OCI-LY1 (cell line): Measurements from ENCODE around the gene ATP6V0B.

Experiments
- H2AFZ ChIP-seq: fragments of 200-600 bp; sonication (generic), shearing (Covaris generic); 2 replicates; pipeline ENCODE4 v1.6.0; 2014; ENCODE audit warnings: antibody characterized with exemption, mild to moderate bottlenecking, low read length
- H3F3A ChIP-seq: fragments of 200-600 bp; sonication (generic), shearing (Covaris generic); 2 replicates; pipeline ENCODE4 v1.6.0; 2014; ENCODE audit warnings: mild to moderate bottlenecking, antibody characterized with exemption, low read length, moderate library complexity; ENCODE audit not compliant: insufficient read depth
- H3K27ac ChIP-seq: fragments of 200-600 bp; sonication (generic); 2 replicates; pipeline ENCODE4 v1.5.1; 2014; ENCODE audit warnings: low read length, mixed run types, mild to moderate bottlenecking, low read depth; ENCODE audit not compliant: poor library complexity, severe bottlenecking
- H3K27me3 ChIP-seq: fragments of 200-600 bp; sonication (generic); 2 replicates; pipeline ENCODE4 v1.6.0; 2014; ENCODE audit warnings: antibody characterized with exemption, mild to moderate bottlenecking, low read length, moderate library complexity; ENCODE audit not compliant: insufficient read depth
- H3K36me3 ChIP-seq: fragments of 200-600 bp; sonication (generic); 2 replicates; pipeline ENCODE4 v1.6.1; 2014; ENCODE audit warnings: mild to moderate bottlenecking, antibody characterized with exemption, low read length, moderate library complexity, mixed read lengths; ENCODE audit not compliant: insufficient read depth
- H3K4me1 ChIP-seq: fragments of 200-600 bp; sonication (generic); 2 replicates; pipeline ENCODE4 v1.5.1; 2014; ENCODE audit warnings: mild to moderate bottlenecking, low read length, moderate library complexity; ENCODE audit not compliant: insufficient read depth, severe bottlenecking
- H3K4me2 ChIP-seq: fragments of 200-600 bp; sonication (generic), shearing (Covaris generic); 2 replicates; pipeline ENCODE4 v1.6.1; 2014; ENCODE audit warnings: low read length
- H3K4me3 ChIP-seq: fragments of 200-600 bp; sonication (generic); 2 replicates; pipeline ENCODE4 v1.5.1; 2014; ENCODE audit warnings: low read length, low read depth, mild to moderate bottlenecking, mixed read lengths; ENCODE audit not compliant: poor library complexity, severe bottlenecking
- H3K79me2 ChIP-seq: fragments of 200-600 bp; shearing (Covaris generic); 2 replicates; pipeline ENCODE4 v1.6.1; 2016; ENCODE audit warnings: mixed run types, low read length, mixed read lengths; ENCODE audit not compliant: insufficient read depth
- H3K9ac ChIP-seq: fragments of 200-600 bp; sonication (generic), shearing (Covaris generic); 2 replicates; pipeline ENCODE4 v1.6.1; 2014; ENCODE audit warnings: mild to moderate bottlenecking, low read length, mixed read lengths
- H3K9me2 ChIP-seq: fragments of 200-600 bp; sonication (generic), shearing (Covaris generic); 2 replicates; pipeline ENCODE4 v1.6.1; 2014; ENCODE audit warnings: low read depth, mild to moderate bottlenecking, low read length, mixed read lengths
- H3K9me3 ChIP-seq: fragments of 200-600 bp; shearing (Covaris generic); 2 replicates; pipeline ENCODE4 v1.6.1; 2014; ENCODE audit warnings: low read length, mixed read lengths
- H4K20me1 ChIP-seq: fragments of 200-600 bp; sonication (generic), shearing (Covaris generic); 2 replicates; pipeline ENCODE4 v1.6.0; 2016; ENCODE audit warnings: mild to moderate bottlenecking, low read length; ENCODE audit not compliant: insufficient read depth
- EZH2 ChIP-seq: fragments of 200-600 bp; sonication (generic), shearing (Covaris generic); IDR thresholded peaks from 2 replicates; pipeline ENCODE4 v1.8.0; 2017; ENCODE audit warnings: borderline replicate concordance, mixed run types, mild to moderate bottlenecking, antibody characterized with exemption, low read length, moderate library complexity, mixed read lengths
- TF ChIP-seq, protein P1 (sequence below): fragments of 200-600 bp; sonication (generic), shearing (Covaris generic); IDR thresholded peaks from 2 replicates; pipeline ENCODE4 v1.5.1; 2017; ENCODE audit warnings: mild to moderate bottlenecking, antibody characterized with exemption, low read length, moderate library complexity, mixed read lengths

Gene ATP6V0B

GRCh38 chr1:43976045-43976444 is 1.3 kb downstream of the ATP6V0B start:
- H4K20me1 ChIP-seq = no peaks in the 10 kb centered on the region
- H3K9me3 ChIP-seq = no peaks in the 10 kb centered on the region
- no peaks in the 10 kb centered on the region for H3K79me2 ChIP-seq
- peak overlapping the region; percentile 91 for H3K4me2 ChIP-seq
- H3K36me3 ChIP-seq = peaks cover 51% of the 10 kb centered on the region
- H3K4me3 ChIP-seq = peak overlapping the region; percentile 95
- H3K27me3 ChIP-seq = 0 out of 2 replicates have a peak, but pooled peaks cover 3% of the 10 kb centered on the region
- H3K4me1 ChIP-seq = peaks cover 46% of the 10 kb centered on the region
- H2AFZ ChIP-seq = no peak overlapping the region
- H3K9ac ChIP-seq = peak overlapping the region; percentile 95
- no peaks in the 10 kb centered on the region for H3K9me2 ChIP-seq
- H3K27ac ChIP-seq = peak overlapping the region; percentile 75
- H3F3A ChIP-seq = peaks cover 4% of the 10 kb centered on the region; the same call in 1 of the 2 replicates
- no peak for TF ChIP-seq EZH2
- TF ChIP-seq, protein P1, sequence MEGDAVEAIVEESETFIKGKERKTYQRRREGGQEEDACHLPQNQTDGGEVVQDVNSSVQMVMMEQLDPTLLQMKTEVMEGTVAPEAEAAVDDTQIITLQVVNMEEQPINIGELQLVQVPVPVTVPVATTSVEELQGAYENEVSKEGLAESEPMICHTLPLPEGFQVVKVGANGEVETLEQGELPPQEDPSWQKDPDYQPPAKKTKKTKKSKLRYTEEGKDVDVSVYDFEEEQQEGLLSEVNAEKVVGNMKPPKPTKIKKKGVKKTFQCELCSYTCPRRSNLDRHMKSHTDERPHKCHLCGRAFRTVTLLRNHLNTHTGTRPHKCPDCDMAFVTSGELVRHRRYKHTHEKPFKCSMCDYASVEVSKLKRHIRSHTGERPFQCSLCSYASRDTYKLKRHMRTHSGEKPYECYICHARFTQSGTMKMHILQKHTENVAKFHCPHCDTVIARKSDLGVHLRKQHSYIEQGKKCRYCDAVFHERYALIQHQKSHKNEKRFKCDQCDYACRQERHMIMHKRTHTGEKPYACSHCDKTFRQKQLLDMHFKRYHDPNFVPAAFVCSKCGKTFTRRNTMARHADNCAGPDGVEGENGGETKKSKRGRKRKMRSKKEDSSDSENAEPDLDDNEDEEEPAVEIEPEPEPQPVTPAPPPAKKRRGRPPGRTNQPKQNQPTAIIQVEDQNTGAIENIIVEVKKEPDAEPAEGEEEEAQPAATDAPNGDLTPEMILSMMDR = no peak

DNA sequence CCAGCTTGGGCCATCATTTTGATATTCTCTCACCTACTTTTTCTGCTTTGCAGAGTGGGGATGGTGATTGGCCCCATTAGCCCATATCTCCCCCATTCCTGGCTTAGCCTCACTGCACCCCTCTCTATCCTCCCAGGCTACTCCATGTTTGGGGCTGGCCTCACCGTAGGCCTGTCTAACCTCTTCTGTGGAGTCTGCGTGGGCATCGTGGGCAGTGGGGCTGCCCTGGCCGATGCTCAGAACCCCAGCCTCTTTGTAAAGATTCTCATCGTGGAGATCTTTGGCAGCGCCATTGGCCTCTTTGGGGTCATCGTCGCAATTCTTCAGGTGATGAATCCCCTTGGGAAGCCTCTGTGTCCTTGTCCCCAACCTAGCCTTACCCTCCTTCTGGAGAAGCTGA is 2.1 kb downstream of the ATP6V0B start:
- no peaks in the 10 kb centered on the region for H4K20me1 ChIP-seq
- peaks cover 44% of the 10 kb centered on the region for H3K4me1 ChIP-seq
- H3K9me2 ChIP-seq = no peaks in the 10 kb centered on the region
- H3K36me3 ChIP-seq = peaks cover 51% of the 10 kb centered on the region
- no peak overlapping the region for H3K9ac ChIP-seq
- H3K27ac ChIP-seq = no peak overlapping the region
- H3K4me3 ChIP-seq = no peak overlapping the region
- H3K79me2 ChIP-seq = no peaks in the 10 kb centered on the region
- no peak overlapping the region for H2AFZ ChIP-seq
- 0 out of 2 replicates have a peak, but pooled peaks cover 7% of the 10 kb centered on the region for H3K27me3 ChIP-seq
- H3F3A ChIP-seq = peaks cover 4% of the 10 kb centered on the region; the same call in 1 of the 2 replicates
- no peak overlapping the region for H3K4me2 ChIP-seq
- no peaks in the 10 kb centered on the region for H3K9me3 ChIP-seq
- no peak for TF ChIP-seq EZH2
- TF ChIP-seq, protein P1 = no peak

DNA sequence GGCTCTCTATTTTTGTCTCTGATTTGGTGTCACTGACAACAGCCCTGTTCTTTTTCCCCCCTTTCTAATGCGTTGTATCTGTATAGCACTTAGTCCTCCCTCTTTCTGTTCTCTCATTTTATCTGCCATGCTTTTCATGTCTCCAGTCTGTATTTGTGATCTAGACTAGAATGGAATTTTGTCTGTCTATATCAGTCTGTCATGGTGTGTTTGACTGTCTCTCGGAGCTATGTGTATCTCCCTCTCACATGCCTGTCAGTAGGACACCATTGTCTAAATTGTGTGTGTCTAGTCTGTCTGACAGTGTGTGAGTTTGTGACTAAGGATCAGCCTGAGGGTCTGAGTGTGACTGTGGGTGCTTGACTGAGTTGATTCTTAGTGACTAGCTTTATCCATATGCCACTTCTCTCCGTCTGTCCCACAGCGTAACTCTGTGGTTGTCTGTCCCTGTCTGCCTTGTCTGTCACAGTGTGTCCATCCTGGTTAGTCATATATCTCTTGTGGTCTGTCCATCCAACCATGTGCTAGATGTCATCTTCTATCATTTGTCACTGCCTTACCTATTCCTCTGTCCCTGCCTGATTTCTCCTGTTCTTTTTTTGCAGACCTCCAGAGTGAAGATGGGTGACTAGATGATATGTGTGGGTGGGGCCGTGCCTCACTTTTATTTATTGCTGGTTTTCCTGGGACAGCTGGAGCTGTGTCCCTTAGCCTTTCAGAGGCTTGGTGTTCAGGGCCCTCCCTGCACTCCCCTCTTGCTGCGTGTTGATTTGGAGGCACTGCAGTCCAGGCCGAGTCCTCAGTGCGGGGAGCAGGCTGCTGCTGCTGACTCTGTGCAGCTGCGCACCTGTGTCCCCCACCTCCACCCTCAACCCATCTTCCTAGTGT is 2.9 kb downstream of the ATP6V0B start:
- no peak overlapping the region for H3K9ac ChIP-seq
- H3K4me3 ChIP-seq = no peak overlapping the region

More for the DNA sequence above, 2.9 kb downstream of the ATP6V0B start:
- Histone ChIP-seq H3K4me2 (no peak overlapping the region), H3K36me3 (peaks cover 44% of the 10 kb centered on the region), H3K4me1 (peaks cover 44% of the 10 kb centered on the region), H3K9me2 (no peaks in the 10 kb centered on the region), H3K27ac (no peak overlapping the region), H3K27me3 (0 out of 2 replicates have a peak, but pooled peaks cover 8% of the 10 kb centered on the region), H2AFZ (no peak overlapping the region), H3F3A (peaks cover 4% of the 10 kb centered on the region; the same call in 1 of the 2 replicates), H4K20me1 (no peaks in the 10 kb centered on the region), H3K79me2 (no peaks in the 10 kb centered on the region), H3K9me3 (no peaks in the 10 kb centered on the region)
- TF ChIP-seq, protein P1 = no peak
- no peak for TF ChIP-seq EZH2
